GM19467 (cell line): ENCODE results near the gene POLR2F.

ENCODE experiments used
- ATAC-seq: cut with Tn5 transposase; IDR thresholded peaks from one replicate; pipeline ENCODE4 v1.9.1; 2021; ENCODE audit warnings: mild to moderate bottlenecking, moderate library complexity; ENCODE audit not compliant: unreplicated experiment

POLR2F gene

DNA sequence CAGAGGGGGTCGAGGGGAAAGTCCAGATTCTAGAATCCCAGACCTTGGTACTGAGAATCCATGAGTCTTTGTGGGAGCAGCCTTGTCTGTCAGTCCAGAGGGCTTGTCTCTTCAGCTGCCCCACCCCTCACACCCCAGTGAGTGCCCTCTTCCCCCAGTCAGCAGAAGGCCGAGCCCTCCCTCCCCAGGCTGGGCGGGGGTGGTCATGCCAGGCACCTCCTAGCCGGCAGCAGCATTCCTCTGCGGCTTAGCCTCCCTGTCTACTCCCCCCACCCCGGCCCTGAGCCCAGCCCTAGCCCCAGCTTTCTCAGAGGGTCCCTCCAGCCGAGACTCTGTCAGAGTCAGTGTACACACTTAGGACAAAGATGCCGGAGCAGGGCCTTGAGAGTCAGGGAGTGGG, 26.3 kb downstream of the POLR2F start:
- no peak for ATAC-seq

DNA sequence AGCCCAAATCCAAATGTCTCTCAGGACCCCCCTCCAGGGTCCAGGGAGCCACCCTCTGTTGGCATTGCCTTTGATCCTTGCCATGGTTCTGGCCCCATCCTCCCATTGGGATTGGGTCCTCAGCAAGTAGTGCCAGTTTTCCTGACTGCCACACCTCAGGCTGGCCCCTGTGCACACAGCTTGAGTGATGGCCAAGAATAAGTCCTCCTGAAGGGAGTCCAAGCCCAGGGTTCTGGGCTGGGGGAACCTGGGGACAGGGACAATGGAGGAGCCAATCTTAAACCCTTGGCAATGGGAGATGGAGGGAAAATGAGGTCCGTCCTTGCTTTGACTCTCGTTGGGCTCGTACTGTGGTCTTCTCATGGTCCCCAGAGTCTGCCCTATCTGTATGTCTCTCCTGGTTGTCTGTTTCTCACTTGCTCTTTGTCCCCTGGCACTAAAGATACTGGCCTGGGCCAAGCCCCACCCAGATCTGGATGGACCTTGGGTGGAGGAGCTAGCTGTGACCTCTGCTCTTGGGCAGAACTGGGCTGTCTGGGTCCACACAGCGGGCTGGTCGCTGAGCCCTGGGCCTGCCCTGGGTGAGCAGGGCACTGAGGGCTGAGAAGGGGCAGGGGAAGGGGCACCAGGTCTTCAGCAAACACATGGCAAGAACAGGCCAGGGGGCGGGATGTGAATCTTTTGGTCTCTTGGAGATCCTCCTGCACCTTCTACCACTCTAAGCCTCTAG, 27.9 kb downstream of the POLR2F start:
- no peak for ATAC-seq

DNA sequence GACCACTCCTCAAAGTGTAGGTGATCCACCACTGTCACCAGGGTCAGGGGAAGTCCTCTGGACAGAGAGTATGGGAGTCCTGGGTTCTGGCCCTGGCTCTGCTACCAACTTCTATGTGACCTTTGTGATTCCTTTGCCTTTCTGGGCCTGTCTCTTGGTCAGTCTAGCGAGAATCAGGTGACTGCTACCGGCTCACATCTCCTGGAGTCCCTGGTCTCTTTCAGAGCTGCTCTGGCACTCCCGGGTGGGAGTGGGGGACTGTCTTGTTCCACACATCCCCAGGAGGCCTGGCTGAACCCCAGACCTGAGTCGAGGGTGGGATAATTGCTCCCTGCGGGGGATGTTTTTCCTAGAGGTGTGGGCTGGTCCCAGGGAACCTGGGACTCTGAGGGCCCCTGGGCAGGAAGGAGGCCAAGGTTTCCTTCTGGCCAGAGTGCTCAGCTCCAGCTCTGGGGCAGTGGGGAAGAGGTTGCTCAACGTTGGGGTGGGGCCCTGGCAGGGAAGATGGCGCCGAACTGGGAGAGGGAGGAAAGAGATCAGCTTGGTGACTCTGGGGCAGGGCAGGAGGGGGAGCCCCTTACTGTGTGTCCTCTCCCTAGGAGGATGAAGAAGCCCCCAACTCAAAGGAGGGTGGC, 28.8 kb downstream of the POLR2F start:
- ATAC-seq, result no peak

DNA sequence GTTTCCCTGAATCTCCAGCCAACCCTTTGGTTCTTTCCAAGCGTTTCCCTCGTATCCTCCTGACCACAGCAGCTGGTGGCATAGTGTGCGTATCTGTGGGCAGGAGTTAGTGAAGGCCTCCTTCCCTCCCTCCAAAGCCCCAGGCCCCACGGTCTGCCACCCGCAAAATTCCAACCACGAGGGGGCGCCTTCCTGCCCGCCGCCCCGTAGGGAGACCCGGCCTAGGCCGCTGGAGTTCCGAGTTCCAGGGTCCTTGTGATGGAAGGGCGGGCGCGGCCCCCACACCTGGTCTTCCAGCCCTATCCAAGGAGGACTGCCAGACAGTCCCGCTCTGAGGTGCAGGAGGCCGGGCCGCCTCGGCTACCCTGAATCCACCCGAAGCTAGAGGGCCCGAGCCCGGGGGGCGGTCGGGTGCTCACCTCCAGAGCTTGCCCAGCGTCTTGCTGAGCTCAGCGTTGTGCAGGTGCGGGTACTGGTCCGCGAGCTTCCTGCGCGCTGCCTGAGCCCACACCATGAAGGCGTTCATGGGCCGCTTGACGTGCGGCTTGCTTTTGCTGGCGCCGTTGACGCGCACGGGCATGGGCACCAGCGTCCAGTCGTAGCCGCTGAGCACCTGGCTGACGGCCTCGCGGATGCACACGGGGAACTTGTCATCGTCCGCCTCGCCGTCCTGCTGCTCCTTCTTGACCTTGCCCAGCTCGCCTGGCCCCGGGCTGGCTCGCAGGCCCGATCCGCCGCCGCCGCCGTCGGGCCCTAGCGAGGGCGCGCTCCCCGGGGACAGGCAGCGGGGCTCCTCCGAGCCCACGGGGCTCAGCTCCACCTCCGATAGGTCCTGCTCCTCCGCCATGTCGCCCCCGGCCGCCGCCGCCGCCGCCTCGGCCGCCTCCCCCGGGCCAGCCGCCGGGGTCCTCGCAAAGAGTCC, 29.7 kb downstream of the POLR2F start:
- ATAC-seq, result no peak

DNA sequence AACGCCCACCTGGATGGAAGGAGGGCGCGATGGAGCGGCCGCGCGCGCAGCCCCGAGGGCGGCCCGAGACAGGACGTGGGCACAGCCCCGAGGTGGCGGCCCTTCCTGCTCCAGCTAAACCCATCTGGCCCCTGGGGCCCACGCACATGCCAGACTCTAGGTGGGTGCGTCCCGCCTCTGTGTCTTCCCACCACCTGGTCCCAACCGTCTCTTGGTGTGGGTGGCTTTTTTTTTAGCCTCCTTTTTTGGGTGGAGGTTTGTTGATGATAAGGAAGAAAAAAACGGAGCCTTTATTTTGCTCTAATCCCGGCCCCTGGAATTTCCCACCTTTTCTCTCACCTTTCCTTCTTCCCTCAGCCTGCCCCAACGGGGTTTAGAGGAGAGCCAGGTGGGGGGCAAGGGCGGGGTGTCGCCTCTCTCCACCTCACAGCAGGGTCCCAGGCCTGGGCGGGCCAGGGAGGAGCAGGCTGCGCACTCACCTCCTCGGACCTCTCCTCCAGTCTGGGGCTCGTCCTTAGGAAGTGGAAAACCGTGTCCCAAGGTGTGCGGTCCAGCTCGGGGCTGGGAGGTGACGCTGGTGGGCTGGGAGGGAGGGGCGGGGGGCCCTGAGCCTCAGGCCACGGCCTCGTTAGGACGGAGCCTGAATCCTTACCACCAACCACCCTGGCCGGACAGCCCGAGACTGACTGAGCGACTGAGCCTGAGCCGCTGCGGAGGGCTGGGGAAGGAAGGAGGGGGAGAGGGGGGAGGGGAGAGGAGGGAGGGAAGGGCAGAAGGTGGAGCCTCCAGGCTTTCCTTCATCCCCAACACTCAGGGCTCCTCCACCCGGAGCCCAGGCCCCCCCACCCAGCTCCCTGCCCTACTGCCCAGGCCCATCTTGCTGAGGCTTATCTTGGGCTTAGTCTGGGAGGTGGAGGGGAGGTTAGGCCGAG, 30.6 kb downstream of the POLR2F start, which contains the start of gene SOX10:
Gene SOX10, minus strand, starts transcription at position 696 of the 932 bp plus-strand sequence. CDS start 771 bp downstream, outside the sequence.
- no peak for ATAC-seq

DNA sequence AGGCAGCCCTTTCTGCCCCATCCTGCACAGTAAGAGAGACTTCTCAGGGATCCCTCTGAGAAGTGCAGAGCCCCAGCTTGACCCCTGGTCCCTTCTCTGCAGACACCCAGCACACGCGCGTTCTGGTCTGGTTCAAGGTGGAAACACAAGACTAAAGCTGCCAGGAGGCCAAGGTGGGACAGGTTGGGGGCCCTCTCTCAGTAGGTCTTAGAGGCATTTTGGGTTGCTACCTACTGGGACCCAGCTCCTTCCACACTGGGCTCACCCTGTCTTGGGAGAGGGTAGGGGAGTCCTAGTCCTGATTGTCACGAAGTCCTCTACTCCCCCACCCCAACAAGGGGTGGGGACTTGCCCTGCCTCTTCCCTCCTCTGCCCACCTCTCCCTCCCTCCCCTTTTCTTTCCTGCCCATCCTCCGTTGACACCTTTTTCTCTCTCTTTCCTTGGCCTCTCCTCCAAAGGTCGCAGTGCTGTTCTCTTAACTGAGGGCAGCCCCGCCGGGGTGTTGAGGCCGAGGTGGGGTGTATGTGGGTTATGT, 31.6 kb downstream of the POLR2F start:
- no peak for ATAC-seq

DNA sequence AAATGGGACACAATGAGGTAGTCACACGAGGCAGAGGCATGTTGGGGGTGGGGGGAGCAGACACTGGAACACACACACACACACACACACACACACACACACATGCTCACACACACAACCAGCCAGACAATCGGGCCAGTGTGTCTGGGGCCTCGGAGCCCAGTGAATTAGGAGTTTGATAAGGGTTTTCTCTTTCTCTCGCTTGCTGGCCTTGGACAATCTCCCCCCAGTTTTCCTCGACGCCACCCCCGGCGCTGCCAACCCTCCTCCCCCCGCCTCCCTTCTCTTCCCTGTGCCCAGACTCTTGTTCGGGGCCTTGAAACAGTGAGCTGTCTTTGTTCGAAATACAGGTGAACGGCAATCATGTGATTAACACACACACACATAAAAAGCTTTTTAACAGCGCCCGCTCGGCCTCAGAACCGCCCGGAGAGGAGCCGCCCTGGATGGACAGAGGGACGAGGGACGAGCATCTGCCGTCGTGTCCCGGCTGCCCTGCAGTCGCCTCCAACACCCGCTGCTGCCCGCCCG, 32.3 kb downstream of the POLR2F start:
- no peak for ATAC-seq

DNA sequence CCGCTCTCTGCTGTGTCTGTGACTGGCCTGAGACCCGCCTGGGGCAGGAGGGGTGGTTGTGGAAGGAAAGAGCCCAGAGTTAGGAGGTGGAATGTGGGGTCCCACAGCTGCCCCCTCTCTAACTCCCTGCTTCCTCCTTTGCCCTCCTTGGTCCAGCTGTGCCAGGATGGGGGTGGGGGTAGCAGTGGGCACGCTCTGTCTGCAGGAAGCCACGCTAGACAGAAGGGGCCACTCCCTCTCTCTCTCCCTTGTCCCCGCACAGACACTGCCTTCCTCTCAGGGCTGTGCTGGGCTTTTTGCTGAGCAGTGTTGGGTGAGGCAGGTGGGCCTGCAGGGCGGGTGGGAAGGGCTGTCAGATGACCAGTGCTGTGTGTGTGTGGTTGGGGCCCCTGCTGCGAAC, 32.9 kb downstream of the POLR2F start:
- ATAC-seq, result no peak

DNA sequence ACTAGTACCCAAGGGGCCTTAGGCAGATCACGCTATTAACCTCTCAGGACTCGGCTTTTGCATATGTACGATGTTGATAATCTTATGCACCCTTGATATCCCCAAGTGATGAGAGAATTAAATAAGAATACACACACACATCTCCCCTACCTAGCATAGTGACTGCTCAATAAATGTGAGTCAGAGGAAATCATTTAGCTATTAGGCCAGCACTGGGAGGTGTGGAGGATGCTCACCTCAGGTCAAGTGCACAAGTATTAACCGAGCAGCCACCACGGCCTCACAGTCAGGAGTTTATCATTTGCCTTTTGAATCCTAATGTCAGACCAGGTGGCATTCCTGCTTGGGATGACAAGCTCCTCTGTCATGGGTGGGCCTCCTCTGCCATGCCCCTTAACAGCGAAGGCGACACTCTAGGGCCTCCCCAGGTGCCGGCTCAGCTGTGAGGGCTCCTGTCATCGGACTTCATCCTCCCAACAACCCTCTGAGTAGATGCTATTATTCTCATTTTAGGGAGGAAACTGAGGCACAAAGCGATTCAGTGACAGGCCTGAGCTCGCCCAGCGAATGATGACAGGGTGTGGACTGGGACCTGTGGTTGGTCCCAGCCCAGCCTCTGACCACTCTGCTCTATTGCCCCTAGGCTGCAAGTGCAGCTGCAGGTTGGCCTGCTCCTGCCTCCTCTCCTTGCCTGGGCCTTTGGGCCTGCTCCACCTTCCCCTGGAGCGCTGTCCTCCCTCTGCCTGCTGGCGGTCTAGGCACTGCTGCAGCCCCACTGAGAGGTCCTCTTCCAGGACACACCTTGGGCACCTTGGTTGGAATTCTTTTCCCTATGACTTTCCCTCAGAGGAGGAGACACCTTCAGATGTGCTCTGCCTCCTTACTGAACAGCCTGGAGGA, 35.9 kb downstream of the POLR2F start:
- ATAC-seq, result no peak

DNA sequence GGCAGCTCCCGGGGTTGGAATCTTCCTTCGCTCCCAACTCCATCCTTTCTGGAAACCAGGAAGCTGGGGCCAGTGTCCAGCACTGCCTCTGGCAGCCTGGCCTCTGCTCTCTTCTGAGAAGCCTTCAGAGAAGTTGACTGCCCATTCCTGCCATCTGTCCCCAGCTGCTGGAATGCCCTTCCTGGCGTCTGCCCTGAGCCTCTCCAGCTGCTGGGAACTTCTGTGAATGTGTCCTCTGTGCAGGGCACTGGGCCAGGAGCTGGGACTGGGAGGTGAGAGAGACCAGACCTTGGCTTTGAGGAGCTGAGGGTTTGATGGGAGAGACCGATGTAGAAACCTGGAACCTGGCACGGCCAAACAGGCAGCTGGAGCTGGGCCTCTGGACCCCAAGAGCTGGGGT, 36.8 kb downstream of the POLR2F start:
- no peak for ATAC-seq

DNA sequence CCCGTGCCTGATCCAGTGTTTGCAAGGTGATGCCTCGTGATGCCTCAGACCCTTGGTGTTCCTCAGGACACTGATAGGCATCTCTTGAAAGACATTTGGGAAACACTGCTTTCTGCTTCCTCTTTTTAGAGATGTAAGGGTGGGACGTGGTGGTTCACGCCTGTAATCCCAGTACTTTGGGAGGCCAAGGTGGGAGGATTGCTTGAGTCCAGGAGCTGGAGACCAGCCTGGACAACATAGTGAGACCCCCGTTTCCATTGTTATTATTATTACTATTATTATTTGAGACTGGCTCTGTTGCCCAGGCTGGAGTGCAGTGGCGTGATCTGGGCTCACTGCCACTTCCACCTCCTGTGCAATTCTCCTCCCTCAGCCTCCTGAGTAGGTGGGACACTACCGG, 37.4 kb downstream of the POLR2F start:
- no peak for ATAC-seq

DNA sequence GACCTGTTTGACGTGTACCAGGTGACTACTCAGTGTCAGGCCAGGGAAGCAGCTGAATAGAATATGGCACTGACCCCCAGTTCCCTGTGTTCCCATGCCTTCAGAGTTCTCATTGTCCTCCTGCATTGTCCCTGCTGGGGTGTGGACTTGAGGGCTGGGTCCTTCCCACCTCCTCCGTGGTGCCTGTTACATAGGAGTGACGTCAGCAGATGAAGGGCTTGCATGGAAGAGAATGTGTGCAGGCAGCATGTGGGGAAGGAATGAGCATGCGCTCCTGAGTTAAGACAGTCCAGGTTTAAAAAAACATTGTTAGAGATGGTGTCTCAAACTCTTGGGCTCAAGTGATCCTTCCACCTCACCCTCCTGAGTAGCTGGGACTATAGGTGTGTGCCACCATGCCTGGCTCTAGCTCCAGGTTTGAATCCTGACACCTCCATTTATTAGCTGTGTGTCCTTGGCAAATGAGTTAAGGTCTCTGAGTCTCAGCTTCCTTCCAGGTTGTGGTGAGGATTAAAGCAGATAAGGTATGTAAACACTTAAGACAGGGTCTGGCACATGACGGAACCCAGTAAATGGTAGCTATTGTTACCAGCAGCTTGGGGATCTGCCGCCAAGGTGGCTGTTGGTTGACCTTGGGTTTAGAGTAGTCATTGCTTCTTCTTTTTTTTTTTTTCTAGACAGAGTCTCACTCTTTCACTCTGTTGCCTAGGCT, 38.4 kb downstream of the POLR2F start:
- no peak for ATAC-seq

DNA sequence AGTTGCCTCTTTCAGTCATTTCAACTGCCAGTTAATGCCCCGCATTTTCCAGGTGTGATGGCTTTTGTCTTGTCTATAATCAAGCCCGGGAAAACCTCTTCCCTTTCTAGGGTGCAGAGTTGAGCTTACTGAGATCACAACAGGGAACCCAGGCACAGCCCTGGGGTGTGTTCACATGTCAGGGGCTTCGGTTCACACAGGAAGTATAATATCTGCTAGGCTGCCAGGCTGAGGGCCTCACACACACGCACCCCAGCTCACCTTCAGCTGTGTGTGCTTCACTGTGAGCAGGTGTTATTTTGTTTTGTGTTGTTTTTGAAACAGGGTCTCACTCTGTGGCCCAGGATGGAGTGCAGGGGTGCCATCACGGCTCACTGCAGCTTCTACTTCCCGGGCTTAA, 40.5 kb downstream of the POLR2F start:
- no peak for ATAC-seq

DNA sequence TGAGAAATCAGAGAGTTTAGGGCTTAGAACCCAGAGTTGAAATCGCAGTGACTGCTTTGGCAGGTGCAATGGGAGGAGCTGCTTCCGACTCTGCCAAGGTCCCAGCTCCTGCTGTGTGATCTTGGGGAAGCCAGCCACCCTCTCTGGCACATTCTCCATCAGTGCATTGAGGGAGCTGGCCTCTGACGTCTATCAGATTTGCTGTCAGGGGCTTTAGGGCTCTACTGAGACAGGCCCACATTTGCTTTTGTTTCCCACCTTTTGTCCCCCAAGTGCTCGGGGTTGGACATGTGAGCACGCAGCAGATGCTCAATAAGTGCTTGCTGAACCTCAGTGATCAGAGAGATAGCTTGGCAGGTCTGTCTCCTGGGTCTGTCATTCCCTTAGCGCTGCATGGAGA, 41.5 kb downstream of the POLR2F start:
- ATAC-seq, result no peak

DNA sequence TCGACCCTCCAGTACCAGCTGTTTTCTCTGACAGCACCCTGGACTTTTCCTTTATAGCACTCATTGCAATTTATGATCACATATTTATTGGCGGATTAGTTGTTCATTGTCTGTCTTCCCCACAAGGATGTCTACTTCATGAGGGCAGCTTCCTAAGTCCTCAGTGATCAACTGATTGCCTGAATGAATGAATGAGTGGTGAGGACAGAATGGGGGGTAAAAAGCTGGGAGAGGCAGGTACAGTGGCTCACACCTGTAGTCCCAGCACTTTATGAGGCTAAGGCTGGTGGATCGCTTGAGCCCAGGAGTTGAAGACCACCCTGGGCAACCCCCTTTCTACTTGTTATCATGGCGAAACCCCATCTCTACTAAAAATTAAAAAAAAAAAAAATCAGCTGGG, 42.0 kb downstream of the POLR2F start:
- no peak for ATAC-seq

DNA sequence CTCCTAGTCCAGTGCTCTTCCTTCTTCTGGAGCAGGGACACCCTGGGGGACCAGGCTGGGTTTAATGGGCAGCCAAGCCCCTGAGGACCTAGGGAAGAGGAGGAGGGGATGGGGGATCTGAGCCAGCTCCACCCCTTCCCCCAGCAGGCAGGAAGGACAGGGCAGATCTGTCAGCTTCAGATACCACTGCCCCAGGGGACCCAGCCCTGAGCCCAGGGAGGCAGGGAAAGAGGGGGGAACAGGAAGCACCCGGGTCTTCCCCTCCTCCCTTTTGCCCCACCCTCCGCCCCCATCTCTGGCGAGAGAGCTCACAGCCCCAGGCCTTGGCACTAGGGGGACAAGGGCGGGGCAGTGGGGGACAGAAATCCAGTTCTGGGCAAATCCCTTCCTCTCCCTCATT, 42.6 kb downstream of the POLR2F start:
- no peak for ATAC-seq

DNA sequence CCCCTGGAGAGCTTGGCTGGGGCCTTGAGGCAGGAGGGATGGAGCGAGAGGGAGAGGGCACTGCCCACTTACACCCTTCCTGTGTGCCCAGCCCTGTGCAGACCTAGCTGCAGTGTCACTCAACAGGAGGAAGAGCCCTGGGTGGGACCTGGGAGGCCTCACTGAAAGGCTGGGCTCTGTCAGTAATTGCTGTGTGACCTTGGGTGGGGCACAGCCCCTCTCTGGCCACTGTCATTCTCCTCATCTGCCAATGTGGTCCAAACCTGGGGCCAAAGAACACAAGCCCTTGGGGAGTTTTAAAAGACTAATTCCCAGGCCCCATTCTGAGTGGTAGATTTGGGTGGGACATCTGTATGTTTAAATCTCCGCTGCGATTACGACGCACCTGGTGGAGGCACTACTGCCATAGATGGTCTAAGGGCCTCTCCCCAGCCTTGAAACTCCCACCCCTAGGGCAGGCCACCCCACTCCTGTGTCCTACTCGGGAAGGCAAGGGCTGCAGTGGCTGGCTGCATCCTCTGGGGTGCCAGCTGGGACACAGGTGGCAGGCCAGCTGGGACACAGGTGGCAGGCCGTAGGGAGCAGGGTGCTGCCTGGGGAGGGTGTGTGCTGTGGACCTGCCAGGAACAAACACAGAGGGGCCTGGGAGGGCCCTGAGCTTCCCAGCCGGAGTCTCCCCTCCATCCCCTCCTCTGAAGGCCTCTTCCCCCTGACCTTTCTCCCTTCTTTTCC, 43.2 kb downstream of the POLR2F start:
- ATAC-seq, result no peak

DNA sequence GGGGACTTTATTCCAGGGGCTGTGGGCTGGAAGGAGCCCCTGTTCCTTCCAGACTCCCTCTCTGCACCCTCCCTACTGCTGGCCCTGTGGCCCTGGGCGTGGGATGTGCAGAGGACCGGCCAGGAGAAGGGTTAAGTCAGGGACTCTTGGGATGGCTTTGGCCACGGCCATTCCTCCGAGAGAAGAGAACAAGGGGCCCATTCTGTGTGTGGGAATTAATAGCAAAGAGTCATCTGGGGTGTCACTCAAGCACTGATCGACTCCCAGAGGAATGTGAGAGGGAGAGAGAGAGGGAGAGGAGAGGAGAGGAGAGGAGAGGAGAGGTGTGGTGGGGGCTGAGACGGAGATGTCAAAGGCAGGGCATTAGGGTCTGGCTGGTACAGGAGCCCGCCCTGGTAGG, 45.0 kb downstream of the POLR2F start:
- ATAC-seq, result no peak
